ENCODE data around the gene SOCS2.
"Not testable (repeated sequence)": the region's sequence is repeated elsewhere in the genome, so short reads cannot be mapped to it uniquely, and the experiment has no call there.

SOCS2 gene

GRCh38 chr12:93621986-93622385 is 49.5 kb downstream of the SOCS2 start:
- H3K14ac ChIP-seq (ENCODE audit: low read length) = no peak overlapping the region
- peak; percentile 7 to 49 for DNase-seq
- no peaks in the 10 kb centered on the region for H3K79me2 ChIP-seq (ENCODE audit: control insufficient read depth, insufficient read depth, low read length, poor library complexity)
- peaks cover 1% of the 10 kb centered on the region for H3K9me3 ChIP-seq (ENCODE audit: insufficient read depth, low read depth, low read length)
- no peak overlapping the region for H2BK5ac ChIP-seq (ENCODE audit: low read depth, low read length, poor library complexity)
- no peaks in the 10 kb centered on the region for H3K4me1 ChIP-seq (ENCODE audit: control insufficient read depth in 1 of 2, insufficient read depth in 2 of 2, low read length in 2 of 2)
- H2AFZ ChIP-seq (ENCODE audit: insufficient read depth, low read length, poor library complexity) = no peak overlapping the region
- H2BK120ac ChIP-seq (ENCODE audit: insufficient read depth, low read length, poor library complexity) = no peak overlapping the region
- H3K27ac ChIP-seq (ENCODE audit: low read depth, low read length) = no peak overlapping the region
- H3K79me1 ChIP-seq (ENCODE audit: low read length) = no peaks in the 10 kb centered on the region
- WGBS (ENCODE audit: extremely low coverage, insufficient coverage, insufficient read length) = no CpG with 5 or more reads among the region's 2 CpGs
- no peak overlapping the region for H3K4me3 ChIP-seq (ENCODE audit: low read depth, low read length)
- H4K91ac ChIP-seq (ENCODE audit: low read depth, low read length) = no peak overlapping the region
- H3K27me3 ChIP-seq (ENCODE audit: insufficient read depth, low read length) = no peaks in the 10 kb centered on the region
- no peak overlapping the region for H3K23ac ChIP-seq (ENCODE audit: low read length)
- H4K12ac ChIP-seq (ENCODE audit: low read depth, low read length) = no peak overlapping the region
- no peaks in the 10 kb centered on the region for H3K36me3 ChIP-seq (ENCODE audit: control insufficient read depth in 1 of 2, insufficient read depth in 2 of 2, low read length in 2 of 2)
- H2BK12ac ChIP-seq (ENCODE audit: low read length) = no peak overlapping the region
- no peak overlapping the region for H4K8ac ChIP-seq (ENCODE audit: low read depth, low read length)
- H3K4me2 ChIP-seq (ENCODE audit: low read length) = no peak overlapping the region
- no peak overlapping the region for H3K9ac ChIP-seq (ENCODE audit: low read length)
- no peak overlapping the region for H2AK5ac ChIP-seq (ENCODE audit: low read length)
- H3K18ac ChIP-seq (ENCODE audit: low read length) = no peak overlapping the region
- no peak overlapping the region for H3K4ac ChIP-seq (ENCODE audit: low read depth, low read length)

DNA sequence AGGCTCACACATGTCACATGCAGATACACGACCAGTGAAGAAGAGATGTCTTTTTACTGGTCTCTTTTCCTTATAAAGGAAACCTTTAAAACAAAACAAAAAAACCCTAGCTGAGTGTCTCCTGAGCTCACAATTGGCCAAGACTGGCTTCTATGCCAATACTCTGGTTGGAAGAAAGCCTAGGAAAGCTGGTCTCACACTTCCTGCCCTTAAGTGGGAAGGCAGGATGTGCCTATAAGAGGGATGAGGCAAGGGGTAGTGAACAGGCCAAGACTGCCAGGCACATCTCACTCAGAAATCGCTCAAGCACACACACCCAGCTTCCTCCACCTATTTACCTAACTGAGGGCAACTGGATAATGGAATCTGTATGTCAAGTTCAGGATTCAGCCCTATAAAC is 50.0 kb downstream of the SOCS2 start:
- peaks cover 1% of the 10 kb centered on the region for H3K9me3 ChIP-seq (ENCODE audit: insufficient read depth, low read depth, low read length)
- no peak overlapping the region for H3K4me3 ChIP-seq (ENCODE audit: low read depth, low read length)
- H3K36me3 ChIP-seq (ENCODE audit: control insufficient read depth in 1 of 2, insufficient read depth in 2 of 2, low read length in 2 of 2) = no peaks in the 10 kb centered on the region
- H2AFZ ChIP-seq (ENCODE audit: insufficient read depth, low read length, poor library complexity) = no peak overlapping the region
- no peak overlapping the region for H4K12ac ChIP-seq (ENCODE audit: low read depth, low read length)
- H3K4me1 ChIP-seq (ENCODE audit: control insufficient read depth in 1 of 2, insufficient read depth in 2 of 2, low read length in 2 of 2) = no peaks in the 10 kb centered on the region
- no peak for DNase-seq
- H4K91ac ChIP-seq (ENCODE audit: low read depth, low read length) = no peak overlapping the region
- H2BK5ac ChIP-seq (ENCODE audit: low read depth, low read length, poor library complexity) = no peak overlapping the region
- no peak overlapping the region for H3K27ac ChIP-seq (ENCODE audit: low read depth, low read length)
- H3K14ac ChIP-seq (ENCODE audit: low read length) = no peak overlapping the region
- H3K18ac ChIP-seq (ENCODE audit: low read length) = no peak overlapping the region
- no peaks in the 10 kb centered on the region for H3K79me1 ChIP-seq (ENCODE audit: low read length)
- H2AK5ac ChIP-seq (ENCODE audit: low read length) = no peak overlapping the region
- no peak overlapping the region for H3K4me2 ChIP-seq (ENCODE audit: low read length)
- no CpG with 5 or more reads among the region's 2 CpGs for WGBS (ENCODE audit: extremely low coverage, insufficient coverage, insufficient read length)
- no peak overlapping the region for H3K9ac ChIP-seq (ENCODE audit: low read length)
- H3K4ac ChIP-seq (ENCODE audit: low read depth, low read length) = no peak overlapping the region
- H3K27me3 ChIP-seq (ENCODE audit: insufficient read depth, low read length) = no peaks in the 10 kb centered on the region
- no peak overlapping the region for H4K8ac ChIP-seq (ENCODE audit: low read depth, low read length)
- no peaks in the 10 kb centered on the region for H3K79me2 ChIP-seq (ENCODE audit: control insufficient read depth, insufficient read depth, low read length, poor library complexity)
- H3K23ac ChIP-seq (ENCODE audit: low read length) = peak overlapping the region; percentile 61
- no peak overlapping the region for H2BK12ac ChIP-seq (ENCODE audit: low read length)
- no peak overlapping the region for H2BK120ac ChIP-seq (ENCODE audit: insufficient read depth, low read length, poor library complexity)

DNA sequence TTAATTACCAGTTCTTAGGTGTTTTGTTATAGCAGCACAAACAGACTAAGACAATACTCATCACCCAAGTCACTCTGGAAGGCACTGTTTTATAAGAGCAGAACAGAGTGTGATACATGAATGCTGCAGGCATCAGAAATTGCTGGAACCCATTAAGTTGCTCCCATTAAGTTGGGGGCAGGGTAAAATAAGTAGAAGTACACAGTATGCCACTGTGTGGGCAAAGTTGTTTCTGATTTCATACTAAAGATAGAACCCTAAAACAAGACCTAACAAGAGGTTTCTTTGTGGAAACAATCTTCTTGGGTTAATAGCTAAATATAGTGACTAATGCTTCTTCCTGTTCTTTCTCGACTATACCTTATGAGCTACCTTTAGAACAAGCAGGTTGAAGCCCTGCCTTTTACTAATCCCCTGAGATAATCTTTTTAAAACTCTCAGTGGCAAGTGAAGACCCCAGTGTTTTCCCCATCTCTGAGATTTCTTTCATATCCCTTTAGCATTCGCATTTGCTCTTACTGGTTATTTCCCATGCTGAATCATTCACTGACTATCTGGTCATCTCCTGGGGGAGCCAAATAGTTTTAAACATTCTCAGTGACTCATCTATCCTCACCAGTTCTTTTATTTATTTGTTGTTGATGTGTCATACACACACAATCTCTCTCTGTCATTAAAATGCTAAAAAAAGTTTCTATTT is 52.3 kb downstream of the SOCS2 start:
- Histone ChIP-seq H3K4me3 (ENCODE audit: low read depth, low read length) (no peak overlapping the region), H4K12ac (ENCODE audit: low read depth, low read length) (no peak overlapping the region), H4K8ac (ENCODE audit: low read depth, low read length) (no peak overlapping the region), H3K18ac (ENCODE audit: low read length) (no peak overlapping the region), H3K9me3 (ENCODE audit: insufficient read depth, low read depth, low read length) (peaks cover 1% of the 10 kb centered on the region), H4K91ac (ENCODE audit: low read depth, low read length) (no peak overlapping the region), H3K4me2 (ENCODE audit: low read length) (no peak overlapping the region), H2AFZ (ENCODE audit: insufficient read depth, low read length, poor library complexity) (no peak overlapping the region), H3K36me3 (ENCODE audit: control insufficient read depth in 1 of 2, insufficient read depth in 2 of 2, low read length in 2 of 2) (no peaks in the 10 kb centered on the region), H3K4ac (ENCODE audit: low read depth, low read length) (no peak overlapping the region), H3K14ac (ENCODE audit: low read length) (no peak overlapping the region), H3K79me2 (ENCODE audit: control insufficient read depth, insufficient read depth, low read length, poor library complexity) (no peaks in the 10 kb centered on the region), H3K79me1 (ENCODE audit: low read length) (no peaks in the 10 kb centered on the region), H3K23ac (ENCODE audit: low read length) (no peak overlapping the region), H3K27ac (ENCODE audit: low read depth, low read length) (no peak overlapping the region), H2BK12ac (ENCODE audit: low read length) (no peak overlapping the region), H2BK120ac (ENCODE audit: insufficient read depth, low read length, poor library complexity) (no peak overlapping the region), H2AK5ac (ENCODE audit: low read length) (no peak overlapping the region), H3K4me1 (ENCODE audit: control insufficient read depth in 1 of 2, insufficient read depth in 2 of 2, low read length in 2 of 2) (no peaks in the 10 kb centered on the region), H3K27me3 (ENCODE audit: insufficient read depth, low read length) (no peaks in the 10 kb centered on the region), H3K9ac (ENCODE audit: low read length) (no peak overlapping the region), H2BK5ac (ENCODE audit: low read depth, low read length, poor library complexity) (no peak overlapping the region)
- DNase-seq = peak; percentile 18 to 73
- WGBS (ENCODE audit: extremely low coverage, insufficient coverage, insufficient read length) = no CpG with 5 or more reads among the region's 2 CpGs

DNA sequence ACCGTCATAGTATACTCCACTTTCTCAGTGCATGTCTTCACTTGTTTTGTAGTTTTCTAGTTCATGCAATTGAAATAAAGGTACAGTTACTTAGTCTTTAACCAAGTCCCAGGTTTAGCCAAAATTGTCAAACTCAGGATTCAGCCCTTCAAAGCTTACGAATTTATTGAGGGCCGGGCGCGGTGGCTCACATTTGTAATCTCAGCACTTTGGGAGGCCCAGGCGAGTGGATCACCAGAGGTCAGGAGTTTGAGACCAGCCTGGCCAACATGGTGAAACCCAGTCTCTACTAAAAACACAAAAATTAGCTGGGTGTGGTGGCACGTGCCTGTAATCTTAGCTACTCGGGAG is 52.8 kb downstream of the SOCS2 start:
- not testable (repeated sequence) for H3K18ac ChIP-seq (ENCODE audit: low read length); H4K8ac ChIP-seq (ENCODE audit: low read depth, low read length); H3K36me3 ChIP-seq (ENCODE audit: control insufficient read depth in 1 of 2, insufficient read depth in 2 of 2, low read length in 2 of 2); DNase-seq; H4K12ac ChIP-seq (ENCODE audit: low read depth, low read length); H2BK120ac ChIP-seq (ENCODE audit: insufficient read depth, low read length, poor library complexity); H2BK12ac ChIP-seq (ENCODE audit: low read length); H3K4me1 ChIP-seq (ENCODE audit: control insufficient read depth in 1 of 2, insufficient read depth in 2 of 2, low read length in 2 of 2); H3K9me3 ChIP-seq (ENCODE audit: insufficient read depth, low read depth, low read length); H3K27ac ChIP-seq (ENCODE audit: low read depth, low read length); H2AFZ ChIP-seq (ENCODE audit: insufficient read depth, low read length, poor library complexity); H2AK5ac ChIP-seq (ENCODE audit: low read length); H2BK5ac ChIP-seq (ENCODE audit: low read depth, low read length, poor library complexity); H3K27me3 ChIP-seq (ENCODE audit: insufficient read depth, low read length); H3K4ac ChIP-seq (ENCODE audit: low read depth, low read length); H3K9ac ChIP-seq (ENCODE audit: low read length); H3K23ac ChIP-seq (ENCODE audit: low read length); H4K91ac ChIP-seq (ENCODE audit: low read depth, low read length); H3K79me1 ChIP-seq (ENCODE audit: low read length); H3K4me3 ChIP-seq (ENCODE audit: low read depth, low read length); H3K14ac ChIP-seq (ENCODE audit: low read length); H3K79me2 ChIP-seq (ENCODE audit: control insufficient read depth, insufficient read depth, low read length, poor library complexity); H3K4me2 ChIP-seq (ENCODE audit: low read length)
- no CpG with 5 or more reads among the region's 8 CpGs for WGBS (ENCODE audit: extremely low coverage, insufficient coverage, insufficient read length)

Measured in trophoblast cell (in vitro differentiated cells and primary cell).